Omental fat pad (tissue), 4 donors: ENCODE measurements around the gene SORCS3. TPM values are rescaled to one million over a fixed set of nuclear protein-coding genes. Genes with fewer than 3 reads are reported as not detected.

Experiments
- ATAC-seq: fragments of 150-250 bp; one replicate; pipeline ENCODE4 v1.9.1; 2016; ENCODE audit warnings: mild to moderate bottlenecking, moderate library complexity; ENCODE audit not compliant: low FRiP score
- DNase-seq: peaks from one replicate; pipeline ENCODE4 v3.0.0-alpha.2; 2019; ENCODE audit warnings: low spot score
- CTCF ChIP-seq, 3 donors: fragments of 450-650 bp; IDR thresholded peaks; one replicate each; pipeline ENCODE4 v1.5.1; 2016 to 2017; ENCODE audit warnings: antibody characterized with exemption in 3 of 3, mild to moderate bottlenecking in 3 of 3, moderate library complexity in 2 of 3
- total RNA-seq, 4 donors: library from RNA; depleted of rRNA; stranded (reverse); fragments of >200 nt; gene quantifications; one replicate each; pipeline ENCODE4 v1.1.0, GENCODE V29; 2016

Gene SORCS3
- total RNA-seq, 4 donors from 2014 or later, result not detected

GRCh38 chr10:104638861-104639589 lies 2.1 kb upstream of the SORCS3 start:
- TF ChIP-seq CTCF (IDR thresholded peaks at IDR 0.05), result no peak
- ATAC-seq (no peak), DNase-seq (no peak)

GRCh38 chr10:104639590-104640338 lies 1.3 kb upstream of the SORCS3 start:
- ATAC-seq (no peak), DNase-seq (no peak)
- TF ChIP-seq CTCF (IDR thresholded peaks at IDR 0.05), result no peak

GRCh38 chr10:104640339-104641186 lies 527 bp upstream of the SORCS3 start:
- DNase-seq (no peak), ATAC-seq (no peak)
- TF ChIP-seq CTCF (IDR thresholded peaks at IDR 0.05), result no peak

GRCh38 chr10:104641937-104642657 lies 1.0 kb downstream of the SORCS3 start:
- TF ChIP-seq CTCF (IDR thresholded peaks at IDR 0.05), result no peak
- ATAC-seq (no peak), DNase-seq (no peak)

- no peak for TF ChIP-seq CTCF (IDR thresholded peaks at IDR 0.05)
Observed at GRCh38 chr10:104642658-104643302, 1.7 kb downstream of the SORCS3 start.

GRCh38 chr10:104643303-104643663 lies 2.2 kb downstream of the SORCS3 start:
- DNase-seq (no peak), ATAC-seq (no peak)
- TF ChIP-seq CTCF (IDR thresholded peaks at IDR 0.05), result no peak

More at GRCh38 chr10:104642658-104643302, 1.7 kb downstream of the SORCS3 start:
- no peak for DNase-seq
- ATAC-seq, result no peak
